CD4-positive, alpha-beta T cell treated with Interferon alpha-2 for 1 hour (primary cell): ENCODE results near the gene MARF1.
"Not testable (repeated sequence)": the region's sequence is repeated elsewhere in the genome, so short reads cannot be mapped to it uniquely, and the experiment has no call there.

ENCODE experiments used
- DNase-seq, 2 donors: peaks; one replicate each; pipeline ENCODE4 v3.0.0-alpha.2; 2020 to 2022

The MARF1 gene

DNA sequence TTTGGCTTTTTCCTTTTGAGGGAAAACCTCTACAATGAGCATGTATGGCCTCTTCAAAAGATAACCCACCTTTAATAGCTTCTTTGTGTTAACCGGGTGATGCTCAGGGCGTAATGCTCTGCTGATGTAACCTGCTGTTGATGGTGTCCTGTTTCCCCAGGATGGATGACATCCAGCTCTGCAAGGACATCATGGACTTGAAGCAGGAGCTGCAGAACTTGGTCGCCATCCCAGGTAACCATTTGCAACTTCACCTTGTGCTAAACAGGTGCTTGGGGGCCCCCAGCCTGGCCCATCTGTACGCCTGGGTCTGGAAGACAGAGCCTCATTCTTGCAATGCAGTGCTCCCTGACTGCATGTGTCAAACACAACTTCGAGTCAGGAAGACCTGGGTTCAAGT is 75.1 kb downstream of the MARF1 start:
- DNase-seq: no peak

DNA sequence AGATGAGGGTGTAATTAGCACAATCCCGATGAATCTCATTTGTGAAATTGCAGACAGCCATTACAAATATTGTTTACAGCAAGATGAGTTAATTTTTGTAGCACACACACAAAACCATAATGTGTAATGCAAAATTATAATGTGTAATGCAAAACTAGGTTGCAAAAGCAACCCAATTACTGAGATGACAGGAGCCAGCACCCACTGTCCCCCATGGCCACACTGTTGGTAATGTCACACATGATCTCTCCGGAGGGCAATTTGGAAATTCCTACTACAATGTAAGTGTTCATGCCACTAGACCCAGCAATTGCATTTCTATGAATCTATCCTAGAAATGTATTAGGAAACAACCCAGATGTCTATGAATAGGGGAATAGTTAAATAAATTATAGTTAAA is 76.9 kb downstream of the MARF1 start:
- DNase-seq: no peak

DNA sequence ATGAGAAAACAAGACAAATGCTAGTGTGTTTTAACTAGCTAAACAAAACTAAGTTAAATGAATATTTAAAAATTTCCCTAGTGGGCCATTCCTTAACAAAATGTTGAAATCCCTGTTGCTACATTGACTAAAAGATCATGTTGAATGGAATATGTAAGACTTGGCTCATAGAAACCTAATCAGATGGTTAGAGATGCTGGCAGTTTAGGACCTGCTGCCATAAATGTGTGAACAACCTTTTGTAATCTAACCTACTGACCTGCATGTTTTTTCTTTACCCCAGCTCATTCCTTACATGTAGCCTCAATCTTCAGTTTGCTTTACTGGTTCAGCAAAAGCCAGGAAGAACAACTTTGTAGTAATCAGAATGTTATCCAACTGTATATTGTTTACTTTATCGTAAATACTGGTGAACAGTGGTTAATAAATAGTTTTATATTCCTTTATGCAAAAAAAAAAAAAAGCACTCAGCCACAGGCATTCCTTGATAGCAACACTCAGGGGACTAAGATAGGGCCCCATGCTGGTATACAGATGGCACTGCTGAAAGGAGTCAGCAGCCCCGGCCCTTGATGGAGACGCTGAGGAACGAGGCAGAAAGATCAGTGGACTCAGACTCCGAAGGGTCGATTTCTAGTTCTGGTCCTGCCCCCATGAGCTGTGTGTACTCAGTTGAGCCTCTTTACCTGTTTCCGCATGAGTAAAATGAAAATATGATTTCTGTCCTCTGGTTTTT is 78.2 kb downstream of the MARF1 start:
- DNase-seq: no peak

DNA sequence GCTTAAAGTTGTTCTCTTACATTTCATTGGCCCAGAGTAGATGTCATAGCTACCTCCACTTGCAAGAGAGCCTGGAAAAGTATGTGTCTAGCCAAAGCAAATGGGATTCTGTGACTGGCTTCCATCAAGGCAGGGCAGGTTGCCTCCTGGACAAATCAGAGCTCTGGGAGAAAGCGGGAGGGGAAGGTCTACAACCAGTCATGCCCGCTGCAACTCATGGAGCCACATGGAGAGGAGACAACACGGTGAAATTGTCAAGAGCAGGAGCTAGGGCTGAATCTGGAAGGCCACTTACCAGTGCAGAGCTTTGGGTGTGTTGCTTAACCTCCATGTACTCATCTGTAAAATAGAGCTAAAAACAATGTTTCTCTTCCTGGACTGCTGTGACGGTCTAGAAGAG is 83.8 kb downstream of the MARF1 start:
- no peak for DNase-seq

DNA sequence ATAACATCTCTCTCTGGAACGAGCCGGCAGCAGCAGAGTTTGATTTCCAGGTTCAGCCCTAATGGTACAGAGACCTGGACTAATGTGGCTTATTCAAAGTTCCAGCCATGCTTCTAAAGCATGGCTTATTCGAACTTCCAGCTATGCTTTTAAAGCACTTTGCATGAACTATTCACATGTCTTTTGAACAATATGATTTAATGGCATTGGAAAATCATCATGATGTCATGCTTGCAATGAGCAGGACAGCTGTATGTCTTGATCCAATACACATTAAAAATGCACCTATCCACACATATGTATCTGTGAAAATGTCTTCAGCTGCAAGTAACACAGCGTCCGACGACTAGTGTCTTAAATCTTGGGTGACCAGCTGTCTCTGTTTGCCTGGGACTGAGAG is 85.7 kb downstream of the MARF1 start:
- DNase-seq: no peak

DNA sequence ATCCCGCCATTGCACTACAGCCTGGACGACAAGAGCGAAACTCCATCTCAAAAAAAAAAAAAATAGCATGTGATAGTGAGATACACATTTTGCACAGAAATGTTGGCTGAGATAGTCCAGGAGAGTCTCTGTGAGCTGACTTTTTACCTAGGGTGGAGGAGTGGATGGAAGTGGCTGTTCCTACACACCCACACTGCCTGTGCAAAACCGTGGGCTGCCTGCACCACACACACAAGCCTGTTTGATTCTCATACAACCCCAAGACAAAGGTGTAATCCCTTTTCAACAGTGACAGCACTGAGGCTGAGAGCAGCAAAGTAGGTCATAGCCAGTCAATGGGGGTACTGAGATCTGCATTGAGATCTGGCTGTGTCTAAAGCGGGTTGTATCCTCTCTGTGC is 86.8 kb downstream of the MARF1 start:
- DNase-seq: no peak

DNA sequence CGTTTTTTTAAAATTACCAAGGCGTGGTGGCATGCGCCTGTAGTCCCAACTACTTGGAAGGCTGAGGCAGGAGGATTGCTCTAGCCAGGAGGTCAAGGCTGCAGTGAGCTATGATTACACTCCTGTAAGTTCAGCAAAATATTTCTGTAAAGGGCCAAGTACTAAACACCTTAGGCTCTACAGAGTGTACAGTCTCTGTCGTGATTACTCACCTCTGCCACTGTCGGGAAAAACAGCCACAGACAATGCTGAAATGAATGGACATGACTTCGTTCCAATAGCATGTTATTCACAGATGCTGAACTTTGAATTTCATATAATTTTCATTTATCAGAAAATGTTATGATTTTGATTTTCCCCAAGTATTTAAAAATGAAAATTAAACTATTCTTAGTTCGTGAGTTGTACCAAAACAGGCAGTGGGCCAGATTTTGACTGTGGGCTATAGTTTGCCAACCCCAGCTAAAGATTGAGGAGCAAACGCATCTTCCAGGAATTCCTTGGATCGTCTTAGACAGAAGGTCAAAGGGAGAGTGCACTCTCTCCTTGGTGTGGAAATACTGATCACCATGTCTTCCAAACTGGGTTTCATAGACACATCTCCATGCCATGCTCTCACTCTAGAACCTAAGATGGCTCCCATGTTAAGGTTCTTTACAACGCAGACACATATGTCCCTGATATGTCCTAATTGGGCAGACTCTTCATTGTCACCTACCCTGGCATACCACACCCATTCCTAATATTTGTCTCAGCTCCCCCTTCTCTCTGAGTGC is 89.5 kb downstream of the MARF1 start:
- no peak for DNase-seq

DNA sequence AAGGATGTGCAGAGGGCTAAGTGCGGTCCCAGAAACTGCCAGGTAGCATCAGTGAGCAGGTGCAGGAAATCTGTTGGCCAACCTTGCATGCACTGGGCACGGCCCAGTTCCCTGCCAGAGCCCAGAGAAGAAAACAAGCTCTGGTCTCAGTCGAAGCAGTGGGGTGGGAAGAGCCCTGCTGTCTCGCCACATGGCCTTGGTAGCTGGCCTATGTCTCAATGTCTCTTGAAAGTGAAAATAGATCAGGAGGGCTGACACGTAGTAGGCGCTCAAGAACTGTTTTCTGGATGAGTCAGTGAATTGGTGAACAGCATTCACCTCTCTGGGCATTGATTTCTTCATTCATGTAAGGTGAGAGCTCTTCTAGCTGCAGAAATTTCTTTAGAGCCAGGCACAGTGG is 90.4 kb downstream of the MARF1 start:
- no peak for DNase-seq

DNA sequence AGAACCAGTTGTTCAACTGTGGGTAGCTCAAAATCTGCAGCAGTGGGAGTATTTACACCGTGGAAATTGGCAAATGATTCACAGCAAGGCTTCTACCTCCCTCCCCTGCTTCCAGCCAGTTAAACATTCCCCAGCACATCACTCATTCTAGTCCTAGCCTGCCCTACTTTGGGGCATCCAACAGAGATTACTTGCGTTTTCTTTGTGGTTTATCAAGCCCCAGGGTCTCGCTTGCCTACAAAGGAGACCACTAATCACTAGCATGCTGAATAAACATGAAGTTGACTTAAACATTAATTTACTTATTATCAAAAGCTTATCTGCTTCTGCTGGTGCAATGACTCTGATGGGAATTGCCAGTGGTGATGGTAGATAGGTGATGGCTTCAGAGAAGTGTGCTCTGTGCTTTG is 94.5 kb downstream of the MARF1 start:
- no peak for DNase-seq

DNA sequence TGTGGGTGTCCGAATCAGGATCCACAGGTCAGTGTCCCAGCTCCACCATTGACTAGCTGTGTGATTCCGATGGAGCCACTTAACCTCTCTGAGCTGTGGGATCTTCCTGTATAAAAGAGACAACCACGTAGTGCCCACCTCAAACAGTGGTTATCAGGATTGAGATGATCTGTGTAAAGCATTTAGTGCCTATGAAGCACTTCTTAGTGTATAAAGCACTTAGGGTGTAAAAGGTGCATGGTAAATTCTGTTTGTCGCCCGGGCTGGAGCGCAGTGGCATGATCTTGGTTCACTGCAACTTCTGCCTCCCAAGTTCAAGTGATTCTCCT is 95.2 kb downstream of the MARF1 start:
- no peak for DNase-seq

DNA sequence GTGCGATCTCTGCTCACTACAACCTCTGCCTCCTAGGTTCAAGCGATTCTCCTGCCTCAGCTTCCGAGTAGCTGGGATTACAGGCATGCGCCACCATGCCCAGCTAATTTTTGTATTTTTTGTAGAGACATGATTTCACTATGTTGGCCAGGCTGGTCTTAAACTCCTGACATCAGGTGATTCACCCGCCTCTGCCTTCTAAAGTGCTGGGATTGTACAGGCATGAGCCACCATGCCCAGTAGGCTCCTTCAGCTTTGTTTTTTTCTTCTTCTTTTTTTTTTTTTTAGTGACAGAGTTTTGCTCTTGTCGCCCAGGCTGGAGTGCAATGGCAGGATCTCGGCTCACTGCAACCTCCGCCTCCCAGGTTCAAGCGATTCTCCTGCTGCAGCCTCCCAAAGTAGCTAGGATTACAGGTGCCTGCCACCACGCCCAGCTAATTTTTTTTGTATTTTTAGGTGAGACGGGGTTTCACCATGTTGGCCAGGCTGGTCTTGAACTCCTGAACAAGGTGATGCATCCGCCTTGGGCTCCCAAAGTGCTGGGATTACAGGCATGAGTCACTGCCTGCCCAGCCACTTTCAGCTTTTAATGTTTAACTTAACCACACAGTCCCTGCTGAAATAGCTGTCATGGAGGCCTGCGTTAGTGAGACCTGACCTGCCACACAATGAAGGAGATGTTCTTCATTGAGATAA is 95.7 kb downstream of the MARF1 start:
- DNase-seq: not testable (repeated sequence)

DNA sequence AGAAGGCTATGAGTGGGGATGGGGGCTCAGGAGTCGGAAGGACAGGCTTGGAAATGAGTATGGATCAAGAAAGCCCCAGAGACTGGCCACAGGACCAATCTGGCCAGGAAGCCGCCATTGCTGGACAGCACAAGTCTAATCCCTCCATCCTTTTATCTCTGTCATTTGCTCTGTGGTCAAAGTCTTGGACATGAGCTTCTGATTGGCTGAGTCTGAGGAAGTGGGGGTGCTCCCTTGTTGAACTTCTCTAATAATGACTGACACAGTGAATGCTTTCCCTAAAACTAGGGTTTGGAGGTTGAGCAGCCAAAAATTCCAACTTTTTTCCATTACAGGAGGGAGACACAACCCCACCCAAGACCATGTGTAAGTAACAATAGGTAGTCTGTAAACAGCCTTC is 97.4 kb downstream of the MARF1 start:
- DNase-seq: no peak

DNA sequence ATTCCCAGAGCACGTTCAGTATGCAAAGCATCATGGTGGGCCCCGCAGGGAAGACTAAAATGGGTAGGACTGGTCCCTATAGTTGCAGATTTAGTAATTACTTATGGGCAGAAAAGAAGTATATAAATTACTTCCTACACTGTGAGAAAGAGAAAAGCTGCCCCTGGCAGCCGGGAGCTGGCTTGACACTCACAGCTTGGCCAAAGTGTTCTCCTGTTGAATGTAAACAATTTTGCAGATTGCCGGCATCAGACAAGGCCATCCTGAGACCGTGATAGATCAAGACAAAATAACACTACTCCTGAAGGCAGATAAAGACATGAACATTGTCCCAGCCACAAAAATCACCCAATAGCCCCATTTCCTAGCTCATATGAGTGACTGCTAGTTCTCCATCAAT is 98.5 kb downstream of the MARF1 start:
- DNase-seq: no peak
